GM12873 (cell line): Measurements from ENCODE around the gene PLCH2.

Experiments used
- CTCF ChIP-seq: IDR thresholded peaks from 2 replicates; pipeline ENCODE4 v1.5.1; 2012; ENCODE audit warnings: low read depth, mild to moderate bottlenecking, moderate library complexity, low read length, control low read depth; ENCODE audit not compliant: insufficient read depth; ENCODE audit errors: missing control alignments

The PLCH2 gene

GRCh38 chr1:2496746-2497145 is 20.7 kb downstream of the PLCH2 start:
- no peak for TF ChIP-seq CTCF

- TF ChIP-seq CTCF = no peak
Observed at GRCh38 chr1:2497891-2498290, 21.8 kb downstream of the PLCH2 start.

- TF ChIP-seq CTCF = no peak
Observed at GRCh38 chr1:2498648-2499047, 22.6 kb downstream of the PLCH2 start.

GRCh38 chr1:2499260-2499659 is 23.2 kb downstream of the PLCH2 start:
- TF ChIP-seq CTCF = no peak

- no peak for TF ChIP-seq CTCF
Observed at GRCh38 chr1:2499986-2500596, 24.0 kb downstream of the PLCH2 start.

GRCh38 chr1:2501041-2501819 is 25.1 kb downstream of the PLCH2 start:
- TF ChIP-seq CTCF = no peak

GRCh38 chr1:2501820-2502119 is 25.7 kb downstream of the PLCH2 start:
- no peak for TF ChIP-seq CTCF
